ENCODE results near the gene SEMA4G.

SEMA4G gene

GRCh38 chr10:101002456-101002855 is 33.2 kb downstream of the SEMA4G start:
- Histone ChIP-seq H3K9me3 (ENCODE audit: control insufficient read depth in 1 of 2, low read length in 2 of 2) (no peaks in the 10 kb centered on the region), H3K27ac (ENCODE audit: low read length) (peak overlapping the region; percentile 98), H3K4me3 (ENCODE audit: low read depth in 1 of 2, low read length in 2 of 2) (peak overlapping the region in 1 of 2 donors; percentile 80), H3K27me3 (ENCODE audit: low read depth, low read length) (no peaks in the 10 kb centered on the region), H3K36me3 (ENCODE audit: control insufficient read depth in 1 of 2, insufficient read depth in 2 of 2, low read length in 2 of 2) (peaks cover 9 to 53% of the 10 kb centered on the region in 2 donors), H3K4me1 (ENCODE audit: control insufficient read depth in 1 of 2, insufficient read depth in 2 of 2, low read length in 2 of 2) (peaks cover 18 to 54% of the 10 kb centered on the region in 2 donors)

DNA sequence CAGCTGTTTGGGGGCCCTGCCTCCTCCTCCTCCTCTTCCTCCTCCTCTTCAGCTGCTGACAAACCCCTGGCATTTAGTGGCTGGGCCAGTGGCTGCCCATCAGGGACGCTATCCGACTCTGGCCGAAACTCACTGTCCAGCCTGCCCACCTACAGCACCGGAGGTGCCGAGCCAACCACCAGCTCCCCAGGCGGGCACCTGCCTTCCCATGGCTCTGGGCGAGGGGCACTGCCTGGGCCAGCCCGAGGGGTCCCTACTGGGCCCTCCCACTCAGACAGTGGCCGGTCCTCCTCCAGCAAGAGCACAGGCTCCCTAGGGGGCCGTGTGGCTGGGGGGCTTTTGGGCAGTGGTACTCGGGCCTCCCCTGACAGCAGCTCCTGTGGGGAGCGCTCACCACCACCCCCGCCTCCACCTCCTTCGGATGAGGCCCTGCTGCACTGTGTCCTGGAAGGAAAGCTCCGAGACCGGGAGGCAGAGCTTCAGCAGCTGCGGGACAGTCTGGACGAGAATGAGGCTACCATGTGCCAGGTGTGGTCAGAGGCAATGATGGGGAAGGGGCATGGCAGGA is 34.4 kb downstream of the SEMA4G start:
- peaks cover 16 to 62% of the 10 kb centered on the region in 2 donors for H3K4me1 ChIP-seq (ENCODE audit: control insufficient read depth in 1 of 2, insufficient read depth in 2 of 2, low read length in 2 of 2)
- no peaks in the 10 kb centered on the region for H3K9me3 ChIP-seq (ENCODE audit: control insufficient read depth in 1 of 2, low read length in 2 of 2)
- H3K27ac ChIP-seq (ENCODE audit: low read length), result no peak overlapping the region
- no peaks in the 10 kb centered on the region for H3K27me3 ChIP-seq (ENCODE audit: low read depth, low read length)
- no peak overlapping the region for H3K4me3 ChIP-seq (ENCODE audit: low read depth in 1 of 2, low read length in 2 of 2)
- H3K36me3 ChIP-seq (ENCODE audit: control insufficient read depth in 1 of 2, insufficient read depth in 2 of 2, low read length in 2 of 2), result peaks cover 9 to 51% of the 10 kb centered on the region in 2 donors

- H3K27ac ChIP-seq (ENCODE audit: low read length), result no peak overlapping the region
- H3K27me3 ChIP-seq (ENCODE audit: low read depth, low read length), result no peaks in the 10 kb centered on the region
- H3K4me3 ChIP-seq (ENCODE audit: low read depth in 1 of 2, low read length in 2 of 2), result no peak overlapping the region
- H3K9me3 ChIP-seq (ENCODE audit: control insufficient read depth in 1 of 2, low read length in 2 of 2), result no peaks in the 10 kb centered on the region
- H3K4me1 ChIP-seq (ENCODE audit: control insufficient read depth in 1 of 2, insufficient read depth in 2 of 2, low read length in 2 of 2), result peaks cover 14 to 61% of the 10 kb centered on the region in 2 donors
- H3K36me3 ChIP-seq (ENCODE audit: control insufficient read depth in 1 of 2, insufficient read depth in 2 of 2, low read length in 2 of 2), result peaks cover 9 to 39% of the 10 kb centered on the region in 2 donors
Observed at GRCh38 chr10:101005361-101005760, 36.1 kb downstream of the SEMA4G start.

- H3K4me3 ChIP-seq (ENCODE audit: low read depth in 1 of 2, low read length in 2 of 2), result no peak overlapping the region
- no peaks in the 10 kb centered on the region for H3K27me3 ChIP-seq (ENCODE audit: low read depth, low read length)
- no peaks in the 10 kb centered on the region for H3K9me3 ChIP-seq (ENCODE audit: control insufficient read depth in 1 of 2, low read length in 2 of 2)
- H3K36me3 ChIP-seq (ENCODE audit: control insufficient read depth in 1 of 2, insufficient read depth in 2 of 2, low read length in 2 of 2), result peaks cover 9 to 37% of the 10 kb centered on the region in 2 donors
- peaks cover 12 to 55% of the 10 kb centered on the region in 2 donors for H3K4me1 ChIP-seq (ENCODE audit: control insufficient read depth in 1 of 2, insufficient read depth in 2 of 2, low read length in 2 of 2)
- no peak overlapping the region for H3K27ac ChIP-seq (ENCODE audit: low read length)
Observed at GRCh38 chr10:101005869-101006567, 36.7 kb downstream of the SEMA4G start.

GRCh38 chr10:101006593-101007098 is 37.3 kb downstream of the SEMA4G start:
- Histone ChIP-seq H3K4me1 (ENCODE audit: control insufficient read depth in 1 of 2, insufficient read depth in 2 of 2, low read length in 2 of 2) (peaks cover 6 to 49% of the 10 kb centered on the region in 2 donors), H3K36me3 (ENCODE audit: control insufficient read depth in 1 of 2, insufficient read depth in 2 of 2, low read length in 2 of 2) (peaks cover 9 to 37% of the 10 kb centered on the region in 2 donors), H3K27ac (ENCODE audit: low read length) (no peak overlapping the region), H3K27me3 (ENCODE audit: low read depth, low read length) (no peaks in the 10 kb centered on the region), H3K9me3 (ENCODE audit: control insufficient read depth in 1 of 2, low read length in 2 of 2) (no peaks in the 10 kb centered on the region), H3K4me3 (ENCODE audit: low read depth in 1 of 2, low read length in 2 of 2) (no peak overlapping the region)

DNA sequence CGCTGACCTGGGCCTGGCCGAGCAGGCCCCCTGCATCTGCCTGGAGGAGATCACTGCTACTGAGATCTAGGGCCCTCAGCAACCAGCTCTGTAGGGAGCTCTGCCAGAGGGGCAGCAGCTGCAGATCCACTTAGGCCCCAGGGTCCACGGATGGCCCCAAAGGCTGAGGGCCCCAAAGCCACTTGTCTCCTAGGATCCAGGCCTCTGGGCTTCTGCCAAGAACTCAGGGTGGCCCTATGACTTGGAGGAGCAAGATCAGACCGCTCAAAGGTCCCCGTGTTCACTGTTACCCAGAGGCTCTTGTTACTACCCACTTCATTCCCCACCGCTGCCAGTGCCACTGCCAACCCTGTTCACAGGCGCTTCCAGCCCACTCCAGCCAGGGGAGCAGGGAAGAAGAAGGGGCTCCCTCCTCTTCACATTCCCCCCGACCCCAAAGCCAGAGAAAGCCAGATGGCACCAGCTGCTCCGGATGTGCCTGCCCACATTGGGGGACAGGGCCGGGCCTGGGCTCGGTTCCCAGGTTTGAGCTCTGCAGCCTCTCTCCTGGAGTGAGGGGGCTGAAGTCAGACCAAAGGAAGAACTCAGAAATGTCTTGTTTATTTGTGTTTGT is 37.9 kb downstream of the SEMA4G start:
- no peaks in the 10 kb centered on the region for H3K9me3 ChIP-seq (ENCODE audit: control insufficient read depth in 1 of 2, low read length in 2 of 2)
- no peak overlapping the region for H3K27ac ChIP-seq (ENCODE audit: low read length)
- H3K4me3 ChIP-seq (ENCODE audit: low read depth in 1 of 2, low read length in 2 of 2), result no peak overlapping the region
- peaks cover 8 to 37% of the 10 kb centered on the region in 2 donors for H3K36me3 ChIP-seq (ENCODE audit: control insufficient read depth in 1 of 2, insufficient read depth in 2 of 2, low read length in 2 of 2)
- peaks cover under 1 to 47% of the 10 kb centered on the region in 2 donors for H3K4me1 ChIP-seq (ENCODE audit: control insufficient read depth in 1 of 2, insufficient read depth in 2 of 2, low read length in 2 of 2)
- H3K27me3 ChIP-seq (ENCODE audit: low read depth, low read length), result no peaks in the 10 kb centered on the region

GRCh38 chr10:101007915-101008822 is 38.9 kb downstream of the SEMA4G start:
- H3K9me3 ChIP-seq (ENCODE audit: control insufficient read depth in 1 of 2, low read length in 2 of 2), result no peaks in the 10 kb centered on the region
- H3K27me3 ChIP-seq (ENCODE audit: low read depth, low read length), result no peaks in the 10 kb centered on the region
- peak overlapping the region; percentile 20 for H3K27ac ChIP-seq (ENCODE audit: low read length)
- no peak overlapping the region for H3K4me3 ChIP-seq (ENCODE audit: low read depth in 1 of 2, low read length in 2 of 2)
- peaks cover 4 to 49% of the 10 kb centered on the region in 2 donors for H3K4me1 ChIP-seq (ENCODE audit: control insufficient read depth in 1 of 2, insufficient read depth in 2 of 2, low read length in 2 of 2)
- peaks cover 6 to 34% of the 10 kb centered on the region in 2 donors for H3K36me3 ChIP-seq (ENCODE audit: control insufficient read depth in 1 of 2, insufficient read depth in 2 of 2, low read length in 2 of 2)

- Histone ChIP-seq H3K27me3 (ENCODE audit: low read depth, low read length) (no peaks in the 10 kb centered on the region), H3K4me3 (ENCODE audit: low read depth in 1 of 2, low read length in 2 of 2) (no peak overlapping the region), H3K36me3 (ENCODE audit: control insufficient read depth in 1 of 2, insufficient read depth in 2 of 2, low read length in 2 of 2) (peaks cover 6 to 26% of the 10 kb centered on the region in 2 donors), H3K27ac (ENCODE audit: low read length) (no peak overlapping the region), H3K4me1 (ENCODE audit: control insufficient read depth in 1 of 2, insufficient read depth in 2 of 2, low read length in 2 of 2) (peaks cover 8 to 51% of the 10 kb centered on the region in 2 donors), H3K9me3 (ENCODE audit: control insufficient read depth in 1 of 2, low read length in 2 of 2) (no peaks in the 10 kb centered on the region)
Observed at GRCh38 chr10:101008823-101009423, 39.6 kb downstream of the SEMA4G start.

DNA sequence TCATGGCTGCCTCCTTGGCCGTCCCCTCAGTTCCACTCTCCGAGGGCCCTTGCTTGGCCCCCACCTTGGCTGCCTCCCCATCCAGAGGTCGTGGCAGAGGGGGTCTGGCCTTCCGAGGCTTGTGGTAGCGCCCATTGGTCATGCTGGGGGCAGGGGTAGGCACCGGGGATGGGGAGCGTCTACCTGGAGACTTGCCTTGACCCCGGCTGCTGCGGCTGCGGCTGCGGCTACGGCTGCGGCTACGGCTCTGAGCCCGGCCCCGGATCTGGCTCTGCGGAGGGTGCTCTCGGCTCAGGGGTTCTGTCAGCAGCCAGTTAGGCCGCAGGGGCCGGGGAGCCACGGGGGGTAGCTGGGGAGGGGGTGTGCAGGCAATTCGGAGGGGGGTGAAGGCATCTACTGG is 41.0 kb downstream of the SEMA4G start:
- H3K4me3 ChIP-seq (ENCODE audit: low read depth in 1 of 2, low read length in 2 of 2), result no peak overlapping the region
- peaks cover 8 to 55% of the 10 kb centered on the region in 2 donors for H3K4me1 ChIP-seq (ENCODE audit: control insufficient read depth in 1 of 2, insufficient read depth in 2 of 2, low read length in 2 of 2)
- no peaks in the 10 kb centered on the region for H3K27me3 ChIP-seq (ENCODE audit: low read depth, low read length)
- H3K27ac ChIP-seq (ENCODE audit: low read length), result no peak overlapping the region
- no peaks in the 10 kb centered on the region for H3K9me3 ChIP-seq (ENCODE audit: control insufficient read depth in 1 of 2, low read length in 2 of 2)
- peaks cover 6 to 18% of the 10 kb centered on the region in 2 donors for H3K36me3 ChIP-seq (ENCODE audit: control insufficient read depth in 1 of 2, insufficient read depth in 2 of 2, low read length in 2 of 2)

GRCh38 chr10:101011517-101012423 is 42.5 kb downstream of the SEMA4G start:
- Histone ChIP-seq H3K4me3 (ENCODE audit: low read depth in 1 of 2, low read length in 2 of 2) (no peak overlapping the region), H3K27ac (ENCODE audit: low read length) (no peak overlapping the region), H3K9me3 (ENCODE audit: control insufficient read depth in 1 of 2, low read length in 2 of 2) (no peaks in the 10 kb centered on the region), H3K36me3 (ENCODE audit: control insufficient read depth in 1 of 2, insufficient read depth in 2 of 2, low read length in 2 of 2) (peaks cover 0 to 4% of the 10 kb centered on the region in 2 donors), H3K27me3 (ENCODE audit: low read depth, low read length) (no peaks in the 10 kb centered on the region), H3K4me1 (ENCODE audit: control insufficient read depth in 1 of 2, insufficient read depth in 2 of 2, low read length in 2 of 2) (peaks cover 8 to 50% of the 10 kb centered on the region in 2 donors)
